CD4-positive, alpha-beta T cell treated with Interleukin-17A for 1 hour (primary cell): ENCODE data around the gene LGALS4.
"Not testable (repeated sequence)": the region's sequence is repeated elsewhere in the genome, so short reads cannot be mapped to it uniquely, and the experiment has no call there.

ENCODE experiments used
- DNase-seq: peaks from one replicate; pipeline ENCODE4 v3.0.0-alpha.2; 2020

Gene LGALS4

DNA sequence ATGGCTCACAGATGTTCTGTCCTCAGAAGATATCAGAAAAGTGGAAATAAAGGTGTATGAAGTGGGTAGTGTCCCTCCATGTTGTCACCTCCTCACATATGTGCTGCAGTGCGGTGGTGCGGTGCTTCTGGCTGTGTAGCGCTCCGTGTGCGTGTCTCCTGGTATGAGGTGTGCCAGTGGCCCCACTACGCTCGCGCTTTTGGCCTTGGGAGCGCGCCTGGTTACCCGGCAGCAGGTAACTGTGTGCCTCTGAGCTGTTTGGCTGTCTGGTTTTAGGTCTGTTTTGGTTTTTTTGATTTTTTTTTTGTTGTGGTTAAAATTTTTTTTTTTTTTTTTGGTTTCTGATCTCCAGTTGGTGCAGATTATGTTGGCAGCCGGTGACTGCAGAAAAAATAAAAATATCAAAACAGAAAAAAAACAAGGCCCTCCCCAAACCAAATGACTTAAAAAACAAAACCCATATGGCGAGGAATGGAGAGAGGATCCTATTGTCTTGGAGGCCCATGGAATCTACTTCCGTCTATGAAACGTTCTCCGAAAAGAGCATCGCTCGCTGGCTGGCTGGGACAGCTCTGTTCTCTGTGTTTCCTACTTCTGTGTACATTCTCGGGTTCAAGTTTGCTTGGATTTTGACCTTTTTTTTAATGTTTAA lies 29.2 kb upstream of the LGALS4 start:
- DNase-seq: peak; percentile 72

DNA sequence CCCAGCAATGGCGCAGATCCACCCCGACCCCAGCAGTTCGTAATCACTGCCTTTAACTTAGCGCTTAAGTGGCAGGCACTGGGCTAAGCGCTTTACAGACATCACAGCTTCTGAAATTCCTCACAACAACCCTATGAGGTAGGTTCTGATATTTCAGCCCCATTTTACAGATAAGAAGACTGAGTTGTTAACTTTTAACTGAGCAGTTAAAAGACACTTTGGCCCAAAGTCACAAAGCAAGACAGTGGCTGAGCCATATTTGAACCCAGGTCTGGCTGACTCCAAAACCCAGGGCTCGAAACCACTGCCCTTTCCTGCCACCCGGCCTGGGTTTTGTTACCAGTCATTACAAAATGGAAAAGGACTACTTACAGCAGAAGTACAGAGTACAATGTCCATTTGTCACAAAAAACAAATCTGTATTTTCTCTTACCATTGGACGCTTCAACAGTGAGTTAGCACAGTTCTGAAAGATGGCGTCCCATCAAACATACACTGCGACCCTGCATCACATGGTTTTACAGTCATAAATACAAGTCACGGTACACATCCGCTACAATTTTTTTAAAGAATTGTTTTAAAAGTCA lies 28.5 kb upstream of the LGALS4 start:
- DNase-seq: no peak

DNA sequence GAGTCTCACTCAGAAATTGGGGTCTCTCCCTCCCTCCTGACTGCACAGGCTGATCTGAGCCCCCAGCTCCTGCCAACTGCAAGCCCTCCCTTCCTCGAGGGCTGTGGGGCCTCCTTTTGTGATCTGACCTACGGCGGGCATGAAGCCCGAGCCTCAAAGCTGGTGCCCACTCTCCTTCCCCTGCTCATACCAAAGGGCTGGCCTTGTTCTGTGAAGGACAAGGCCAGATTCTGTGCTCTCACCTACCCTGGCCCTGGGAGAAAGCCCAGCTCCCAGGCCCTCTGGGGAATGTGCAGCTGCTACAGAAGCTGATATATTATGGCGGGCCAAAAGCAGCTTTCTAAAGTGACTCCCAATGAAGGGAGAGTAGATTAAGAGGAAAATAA lies 27.8 kb upstream of the LGALS4 start:
- DNase-seq: no peak

DNA sequence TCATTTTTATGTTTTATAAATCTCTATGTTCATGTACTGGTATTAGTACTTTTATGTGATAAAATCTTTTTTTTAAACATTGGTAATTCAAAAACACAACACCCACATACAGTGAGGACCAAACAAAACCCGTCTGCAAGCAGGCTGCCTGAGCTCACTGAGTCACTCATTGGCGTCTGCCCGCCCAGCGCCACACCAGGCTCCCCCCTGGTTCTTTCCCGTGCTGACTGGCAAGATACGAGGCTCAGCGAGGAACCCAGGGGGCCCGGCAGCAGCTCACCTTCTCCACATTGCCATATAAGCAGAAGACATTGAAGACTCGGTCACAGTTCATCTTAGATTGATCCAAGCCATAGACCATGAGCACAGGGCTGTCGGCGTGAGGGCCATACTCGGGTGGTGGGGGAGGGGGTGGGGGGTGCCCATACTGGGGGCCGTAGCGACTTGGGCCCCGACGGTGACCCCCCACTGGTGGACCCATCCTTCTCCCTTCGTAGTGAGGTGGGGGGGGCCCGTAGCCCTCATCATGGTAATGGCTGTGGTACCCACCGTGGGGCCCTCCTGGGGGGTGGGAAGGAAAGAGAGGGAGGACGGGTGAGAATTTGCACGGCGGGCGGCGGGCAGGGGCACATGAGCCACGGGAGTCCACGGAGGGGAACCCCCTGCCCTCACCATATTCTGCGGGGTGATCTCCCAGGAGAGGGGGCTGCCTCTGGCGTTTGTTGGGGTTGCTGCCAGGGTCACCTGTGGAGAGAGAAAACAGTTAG lies 27.3 kb upstream of the LGALS4 start:
- no peak for DNase-seq

DNA sequence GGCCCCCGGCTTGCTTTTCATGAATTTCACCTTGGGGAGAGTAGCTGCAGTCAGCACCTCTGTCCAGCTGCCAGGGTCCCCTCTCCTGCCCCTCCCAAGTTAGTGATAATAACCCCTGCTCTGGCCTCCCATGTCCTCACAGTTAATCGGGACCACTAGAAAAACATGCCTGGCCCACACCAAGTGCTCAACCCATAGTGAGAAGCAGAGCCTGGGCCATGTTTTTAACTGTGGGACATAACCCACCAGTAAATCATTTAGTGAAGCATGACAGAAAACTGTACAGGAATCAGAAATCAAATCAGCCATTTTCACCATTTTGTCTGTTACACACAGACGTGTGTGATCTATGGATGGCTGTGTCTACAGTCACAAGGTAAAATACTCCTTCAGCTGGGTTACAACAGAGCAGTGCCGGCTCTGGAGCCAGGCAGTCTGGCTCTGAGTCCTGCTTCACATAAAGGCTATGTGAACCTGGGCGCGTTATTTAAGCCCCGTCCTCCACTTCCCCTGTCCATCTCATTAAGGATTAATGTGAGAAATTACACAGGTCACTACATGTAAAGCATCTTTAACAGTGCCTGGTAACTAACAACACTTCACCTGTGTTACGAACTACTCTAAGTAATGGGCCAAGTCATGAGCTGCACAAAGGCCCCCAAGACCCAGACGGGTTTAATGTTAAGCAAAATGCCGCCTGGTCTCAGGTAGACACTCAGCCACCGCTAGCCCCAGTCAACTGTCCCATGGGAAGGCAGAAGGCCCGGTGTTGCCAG lies 26.4 kb upstream of the LGALS4 start:
- DNase-seq: no peak

DNA sequence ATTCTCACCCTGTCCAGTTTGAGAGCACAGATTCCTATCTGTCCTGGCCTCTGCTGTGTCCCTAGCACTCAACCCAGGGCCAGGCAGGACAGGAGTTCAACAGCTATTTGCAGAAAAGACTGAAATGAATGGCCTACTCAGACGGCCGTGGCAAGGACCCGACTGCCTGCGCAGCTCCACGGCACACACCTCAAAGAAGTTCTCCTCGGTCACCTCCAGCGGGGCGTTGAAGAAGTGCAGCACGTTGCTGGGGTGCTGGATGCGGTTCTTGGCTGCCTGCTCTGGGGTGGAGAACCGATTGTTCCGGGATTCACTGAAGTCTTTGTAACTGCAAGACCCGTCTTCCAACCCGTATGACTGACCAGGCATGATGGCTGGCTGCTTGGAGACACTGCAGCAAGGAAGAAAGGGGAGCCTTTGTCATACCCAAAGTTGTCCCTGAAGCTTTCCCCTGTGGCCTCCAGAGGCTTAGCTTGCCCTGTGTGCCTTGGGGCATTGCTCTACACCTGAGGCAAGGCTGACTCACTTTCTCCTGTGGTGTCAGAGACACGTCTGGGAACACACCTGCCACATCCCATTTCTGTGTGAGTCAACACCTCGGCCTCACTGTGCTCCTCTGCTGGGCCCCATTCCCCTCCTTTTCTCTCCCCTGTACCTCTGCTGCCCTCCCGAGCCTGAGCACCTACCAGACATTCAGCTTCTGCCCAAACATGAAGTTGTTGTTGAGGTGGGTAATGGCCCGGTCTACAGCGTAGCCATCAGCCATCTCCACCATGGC lies 25.7 kb upstream of the LGALS4 start:
- DNase-seq: no peak

DNA sequence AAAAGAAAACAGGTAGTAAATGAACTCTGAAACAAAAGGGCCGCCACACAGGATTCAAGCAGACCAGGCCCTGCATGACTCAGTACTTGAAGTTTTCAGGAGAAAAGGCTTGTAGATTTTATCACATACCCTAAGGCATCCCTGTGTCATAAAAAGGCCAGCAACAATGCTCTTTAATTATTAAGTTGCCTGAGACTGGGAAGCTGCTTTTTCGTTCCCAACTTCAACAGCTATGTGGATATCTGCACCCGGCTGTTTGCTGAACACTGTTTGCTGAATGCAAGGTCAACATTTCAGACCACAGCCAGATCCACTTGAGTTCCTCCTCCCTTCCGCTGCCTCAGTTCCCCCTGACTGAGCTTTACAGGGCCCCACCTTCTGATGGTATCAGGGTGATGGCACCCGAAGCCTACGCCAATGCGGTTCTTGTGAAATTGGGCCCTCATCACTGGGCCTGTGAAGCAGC lies 24.9 kb upstream of the LGALS4 start:
- DNase-seq: no peak

DNA sequence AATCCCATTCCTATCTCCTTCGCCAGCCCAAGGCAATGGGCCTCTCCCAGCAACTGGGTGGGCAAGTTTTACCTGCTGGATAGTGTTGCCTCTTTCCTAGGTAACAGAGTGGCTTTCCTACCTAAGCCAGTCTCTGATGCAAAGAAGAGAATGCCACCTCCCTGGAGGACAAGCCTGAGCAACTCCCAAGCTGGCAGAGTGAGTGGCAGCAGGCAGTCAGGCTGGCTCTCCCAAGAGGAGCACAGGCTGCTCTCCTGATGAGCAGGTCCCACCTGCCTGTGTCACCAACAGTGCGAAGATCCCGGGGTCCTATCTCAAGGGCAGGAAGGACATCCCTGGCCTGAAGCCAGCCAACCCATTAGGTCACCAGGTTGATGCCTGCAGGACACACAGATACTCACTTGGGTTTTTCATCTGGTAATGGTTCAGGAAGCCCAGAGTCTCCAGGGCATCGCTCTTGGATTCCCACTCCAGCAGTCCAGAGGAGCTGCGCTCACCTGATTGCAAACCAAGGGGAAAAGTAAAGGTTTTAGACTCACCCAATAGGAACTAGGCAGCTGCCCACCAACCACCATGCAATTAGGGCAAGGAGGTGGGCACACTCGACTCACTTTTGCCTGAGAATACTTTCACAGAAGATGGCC lies 24.4 kb upstream of the LGALS4 start:
- DNase-seq: no peak

DNA sequence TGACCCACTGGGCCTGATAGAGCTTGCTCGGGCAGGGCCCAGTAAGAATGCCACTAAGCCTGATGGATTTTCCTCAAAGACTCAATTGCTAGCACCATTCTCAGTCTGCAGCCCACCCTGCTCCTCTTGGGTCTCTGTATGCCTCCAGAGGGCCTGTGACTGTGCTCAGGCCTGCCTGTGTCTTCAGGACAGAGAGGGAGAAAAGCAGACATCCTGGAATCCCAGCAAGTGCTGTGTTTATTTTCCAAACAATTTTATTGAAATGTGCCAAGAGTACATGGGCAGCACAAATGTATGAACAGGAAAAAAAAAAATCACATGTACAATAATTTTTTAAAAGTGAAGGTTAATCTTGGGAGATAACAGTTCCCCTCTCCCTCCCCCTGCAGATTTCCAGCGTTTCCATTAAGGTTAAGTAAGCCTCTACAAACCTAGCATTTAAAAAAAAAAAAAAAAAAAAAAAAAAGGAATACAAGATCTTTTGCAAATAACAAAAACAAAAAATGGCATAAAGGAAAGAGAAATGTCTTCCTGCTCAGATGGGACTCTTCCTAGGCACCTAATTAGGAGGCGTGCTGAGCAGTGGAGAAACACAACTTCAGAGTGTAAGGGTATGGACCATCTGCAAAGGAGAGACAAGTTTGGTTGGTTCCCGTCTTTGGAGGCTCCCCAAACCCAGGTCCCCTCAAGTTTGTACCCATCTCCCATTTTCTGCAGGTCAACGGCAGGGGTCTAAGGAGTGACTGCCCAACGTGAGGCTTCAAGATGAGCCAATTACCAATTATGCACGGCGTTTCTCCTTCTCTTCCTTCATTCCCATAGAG lies 23.6 kb upstream of the LGALS4 start:
- no peak for DNase-seq

DNA sequence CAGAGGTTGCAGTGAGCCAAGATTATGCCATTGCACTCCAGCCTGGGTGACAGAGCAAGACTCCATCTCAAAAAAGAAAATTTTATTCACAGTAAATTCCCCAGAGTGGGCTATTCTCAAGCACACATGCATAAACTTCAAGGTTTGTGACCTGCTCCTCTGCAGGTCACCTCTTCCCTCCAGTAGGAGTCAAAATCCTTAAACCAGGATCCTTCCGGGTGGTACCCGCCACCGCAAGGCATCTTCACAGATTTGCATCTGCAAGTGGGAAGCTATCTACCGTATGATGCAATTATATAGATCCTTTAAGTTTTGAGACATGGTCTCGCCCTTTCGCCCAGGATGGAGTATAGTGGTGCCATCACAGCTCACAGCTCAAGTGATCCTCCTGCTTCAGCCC lies 21.8 kb upstream of the LGALS4 start:
- DNase-seq: no peak

DNA sequence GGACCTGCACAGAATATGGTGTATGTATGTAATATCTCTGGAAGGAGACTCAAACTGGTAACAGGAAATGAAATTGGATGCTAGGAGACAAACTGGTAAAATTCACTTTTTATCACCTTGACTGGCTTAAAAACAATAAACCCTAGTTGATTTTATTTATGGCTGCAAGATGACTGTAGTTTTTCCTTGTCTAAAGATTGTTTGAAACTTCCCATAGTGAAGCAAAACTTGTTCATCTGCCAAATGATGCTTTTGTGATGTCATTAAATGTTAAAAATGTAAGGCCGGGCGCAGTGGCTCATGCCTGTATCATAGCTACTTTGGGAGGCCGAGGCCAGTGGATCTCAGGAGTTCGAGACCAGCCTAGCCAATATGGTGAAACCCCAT lies 21.4 kb upstream of the LGALS4 start:
- DNase-seq: no peak

DNA sequence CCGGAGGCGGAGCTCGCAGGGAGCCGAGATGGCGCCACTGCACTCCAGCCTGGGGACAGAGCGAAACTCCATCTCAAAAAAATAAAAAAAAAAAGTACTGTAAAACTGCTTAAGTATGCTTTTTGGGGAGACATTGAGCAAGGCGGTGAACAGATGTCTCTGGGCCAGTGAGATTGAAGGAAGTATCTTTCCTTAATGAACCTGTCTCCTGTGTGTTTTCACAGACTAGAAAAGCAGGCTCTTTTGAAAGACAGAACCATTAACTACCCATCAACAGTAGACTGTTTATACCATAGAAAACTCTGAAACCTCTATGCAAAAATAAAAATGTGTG lies 20.3 kb upstream of the LGALS4 start:
- DNase-seq: no peak

DNA sequence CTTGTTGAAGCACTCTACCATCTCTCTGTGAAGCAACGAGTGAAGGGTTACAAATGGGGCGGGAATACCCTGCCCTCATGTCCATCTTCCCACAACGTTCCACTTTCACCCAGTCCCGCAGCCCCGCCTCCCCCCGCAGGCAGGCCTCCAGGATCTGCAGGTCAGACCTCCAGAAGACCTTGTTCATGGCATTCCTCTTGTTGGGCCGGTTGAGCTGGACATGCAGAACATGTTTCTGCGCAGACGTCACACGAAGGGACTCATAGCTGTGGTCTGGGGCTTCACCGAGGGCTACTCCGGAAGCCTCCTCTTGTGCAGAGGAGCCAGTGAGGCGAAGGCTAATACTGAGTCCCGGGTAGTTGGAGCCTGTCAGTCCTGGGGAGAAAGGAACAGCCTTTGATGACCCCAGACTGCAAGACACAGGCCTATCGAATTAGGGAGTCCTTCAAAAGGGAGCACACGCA lies 18.4 kb upstream of the LGALS4 start:
- DNase-seq: peak; percentile 46

DNA sequence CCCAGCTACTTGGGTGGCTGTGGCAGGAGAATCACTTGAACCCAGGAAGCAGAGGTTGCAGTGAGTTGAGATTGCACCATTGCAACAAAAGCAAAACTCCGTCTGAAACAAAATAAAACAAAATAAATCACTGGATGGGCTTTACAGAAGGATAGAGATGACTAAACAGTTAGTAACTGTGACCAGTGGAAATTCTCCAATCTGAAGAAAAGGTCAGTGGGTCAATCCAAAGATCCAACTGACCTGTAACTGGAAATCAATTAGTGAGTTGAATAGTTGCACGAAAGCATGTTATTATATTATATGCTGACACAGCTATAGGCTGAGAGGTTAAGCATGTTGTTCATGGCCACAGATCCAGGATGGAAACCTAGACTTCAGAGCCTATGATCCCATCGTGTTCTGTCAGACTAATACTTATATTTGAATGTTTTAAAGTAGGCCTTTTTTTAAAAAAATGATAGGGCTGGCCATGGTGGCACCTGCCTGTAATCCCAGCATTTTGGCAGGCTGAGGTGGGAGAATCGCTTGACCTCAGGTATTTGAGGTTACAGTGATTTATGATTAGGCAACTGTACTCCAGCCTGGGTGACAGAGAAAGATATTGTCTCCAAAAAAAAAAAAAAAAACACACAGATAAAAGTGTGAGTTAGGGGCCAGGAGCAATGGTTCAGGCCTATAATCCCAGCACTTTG lies 17.4 kb upstream of the LGALS4 start:
- DNase-seq: no peak

DNA sequence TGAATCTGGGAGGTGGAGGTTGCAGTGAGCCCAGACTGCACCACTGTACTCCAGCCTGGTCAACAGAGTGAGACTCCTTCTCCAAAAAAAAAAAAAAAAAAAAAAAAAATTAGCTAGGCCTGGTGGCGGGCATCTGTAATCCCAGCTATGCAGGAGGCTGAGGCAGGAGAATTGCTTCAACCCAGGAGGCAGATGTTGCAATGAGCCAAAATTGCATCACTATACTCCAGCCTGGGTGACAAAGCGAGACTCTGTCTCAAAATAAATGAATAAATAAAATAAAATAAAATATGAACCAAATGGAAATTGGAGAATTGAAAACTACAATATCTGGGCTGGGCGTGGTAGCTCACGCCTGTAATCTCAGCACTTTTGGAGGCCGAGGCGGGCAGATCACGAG lies 16.5 kb upstream of the LGALS4 start:
- DNase-seq: not testable (repeated sequence)

DNA sequence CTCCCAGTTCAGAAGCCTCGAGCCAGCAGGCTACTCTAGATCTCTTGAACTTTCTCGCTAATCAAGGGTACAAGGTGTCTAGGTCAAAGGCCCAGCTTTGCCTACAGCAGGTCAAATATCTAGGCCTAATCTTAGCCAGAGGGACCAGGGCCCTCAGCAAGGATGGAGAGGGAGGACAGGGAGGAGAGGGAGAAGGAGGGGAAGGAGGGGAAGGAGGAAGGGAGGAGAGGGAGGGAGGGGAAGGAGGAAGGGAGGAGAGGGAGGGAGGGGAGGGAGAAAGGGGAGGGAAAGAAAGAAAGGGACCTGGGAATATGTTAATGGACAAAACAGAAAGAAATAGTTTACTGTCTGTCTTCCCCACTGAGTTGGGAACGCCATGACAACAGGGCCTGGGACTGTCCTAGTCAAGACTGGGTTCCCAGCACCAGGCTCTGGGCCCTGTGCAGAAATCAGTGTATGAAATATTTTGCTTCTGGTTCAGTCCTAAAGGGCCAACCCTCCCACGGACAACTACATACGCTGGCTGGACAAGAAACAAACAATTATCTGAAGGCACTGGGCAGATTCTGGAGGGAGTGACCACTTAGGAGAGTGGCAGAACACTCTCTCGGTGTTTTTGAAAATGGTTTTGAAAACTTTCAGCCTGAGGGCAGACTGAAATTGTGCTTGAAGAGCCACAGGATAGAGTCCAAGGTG lies 14.3 kb upstream of the LGALS4 start:
- no peak for DNase-seq

DNA sequence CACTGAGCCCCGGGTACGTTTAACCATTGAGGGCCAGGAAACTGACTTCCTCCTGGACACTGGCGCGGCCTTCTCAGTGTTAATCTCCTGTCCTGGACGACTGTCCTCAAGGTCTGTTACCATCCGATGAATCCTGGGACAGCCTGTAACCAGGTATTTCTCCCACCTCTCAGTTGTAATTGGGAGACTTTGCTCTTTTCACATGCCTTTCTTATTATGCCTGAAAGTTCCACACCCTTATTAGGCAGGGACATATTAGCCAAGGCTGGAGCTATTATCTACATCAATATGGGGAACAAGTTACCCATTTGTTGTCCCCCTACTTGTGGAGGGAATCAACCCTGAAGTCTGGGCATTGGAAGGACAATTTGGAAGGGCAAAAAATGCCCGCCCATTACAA lies 13.2 kb upstream of the LGALS4 start:
- not testable (repeated sequence) for DNase-seq

DNA sequence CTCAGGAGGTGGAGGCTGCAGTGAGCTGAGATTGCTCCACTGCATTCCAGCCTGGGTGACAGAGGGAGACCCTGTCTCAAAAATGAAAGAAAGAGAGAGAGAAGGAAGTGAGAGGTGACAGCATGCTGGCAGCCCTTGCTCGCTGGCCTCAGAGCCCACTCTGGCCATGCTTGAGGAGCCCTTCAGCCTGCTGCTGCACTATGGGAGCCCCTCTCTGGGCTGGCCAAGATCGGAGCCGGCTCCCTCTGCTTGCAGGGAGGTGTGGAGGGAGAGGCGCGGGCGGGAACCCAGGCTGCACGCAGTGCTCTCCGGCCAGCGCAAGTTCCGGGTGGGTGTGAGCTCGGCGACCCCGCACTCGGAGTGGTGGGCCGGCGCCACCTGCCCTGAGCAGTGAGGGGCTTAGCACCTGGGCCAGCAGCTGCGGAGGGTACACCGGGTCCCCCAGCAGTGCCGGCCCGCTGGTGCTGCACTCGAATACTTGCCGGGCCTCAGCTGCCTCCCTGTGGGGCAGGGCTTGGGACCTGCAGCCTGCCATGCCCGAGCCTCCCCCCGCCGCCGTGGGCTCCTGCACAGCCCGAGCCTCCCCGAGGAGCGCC lies 8.6 kb upstream of the LGALS4 start:
- not testable (repeated sequence) for DNase-seq

DNA sequence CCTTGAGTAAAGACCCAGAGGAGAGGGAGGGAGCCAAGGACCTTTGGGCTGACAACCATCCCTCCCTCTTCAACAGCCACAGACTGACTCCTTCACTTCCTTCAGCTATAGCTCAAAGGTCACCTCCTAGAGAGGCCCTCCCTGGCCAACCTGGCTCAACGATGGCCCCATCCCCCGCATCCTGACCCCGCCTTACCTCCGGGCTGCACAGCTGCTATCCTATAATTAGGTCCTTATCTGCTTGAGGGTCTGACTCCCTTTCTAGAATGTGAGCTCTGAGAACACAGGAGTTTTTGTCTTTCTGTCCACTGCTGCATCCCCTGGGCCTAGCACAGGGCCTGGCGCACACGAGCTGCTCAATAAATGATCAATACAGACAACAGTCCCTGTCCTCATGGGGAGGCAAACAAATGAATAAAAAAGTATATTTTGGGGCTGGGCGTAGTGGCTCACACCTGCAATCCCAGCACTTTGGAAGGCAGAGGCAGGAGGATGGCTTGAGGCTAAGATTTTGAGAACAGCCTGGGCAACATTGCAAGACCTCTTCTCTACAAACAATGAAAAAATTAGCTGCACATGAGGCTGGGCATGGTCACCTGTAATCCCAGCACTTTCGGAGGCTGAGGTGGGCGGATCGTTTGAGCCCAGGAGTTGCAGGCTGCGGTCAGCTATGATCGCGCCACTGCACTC lies 6.6 kb upstream of the LGALS4 start:
- no peak for DNase-seq
